Esophagus muscularis mucosa (tissue), 4 donors: Measurements from ENCODE around the gene SAP25. TPM values are rescaled to one million over a fixed set of nuclear protein-coding genes. Genes with fewer than 3 reads are reported as not detected.

Experiments
- DNase-seq: peaks from one replicate; pipeline ENCODE4 v3.0.0-alpha.2; 2017; ENCODE audit errors: extremely low spot score
- H3K27ac ChIP-seq, 4 donors: fragments of 200-600 bp; sonication (generic); replicated peaks in 1 of 4; 1 replicate in 3 of 4; 2 replicates in 1 of 4; pipeline ENCODE4 v1.5.1; 2016 to 2019; ENCODE audit warnings: mild to moderate bottlenecking in 1 of 4
- H3K27me3 ChIP-seq, 4 donors: fragments of 200-600 bp; sonication (generic); one replicate each; pipeline versions ENCODE4 v1.5.1 to v1.6.0; 2016 to 2019
- H3K36me3 ChIP-seq, 4 donors: fragments of 200-600 bp; sonication (generic); one replicate each; pipeline ENCODE4 v1.5.1; 2016 to 2019
- H3K4me1 ChIP-seq, 4 donors: fragments of 200-600 bp; sonication (generic); one replicate each; pipeline ENCODE4 v1.5.1; 2016 to 2019
- H3K4me3 ChIP-seq, 4 donors: fragments of 200-600 bp; sonication (generic); 1 replicate in 2 of 4; 2 replicates in 2 of 4; pipeline ENCODE4 v1.5.1; 2016 to 2019; ENCODE audit warnings: mild to moderate bottlenecking in 4 of 4, moderate library complexity in 1 of 4
- H3K9me3 ChIP-seq, 4 donors: fragments of 200-600 bp; sonication (generic); 1 replicate in 3 of 4; 2 replicates in 1 of 4; pipeline ENCODE4 v1.5.1; 2016 to 2019
- EP300 ChIP-seq: sonication (generic); formaldehyde crosslinking; IDR thresholded peaks from one replicate; pipeline ENCODE4 v1.6.1; 2017; ENCODE audit warnings: antibody characterized with exemption
- POLR2A ChIP-seq: fragments of 450-650 bp; IDR thresholded peaks from one replicate; pipeline ENCODE4 v1.6.1; 2017; ENCODE audit warnings: antibody characterized with exemption, moderate library complexity, mild to moderate bottlenecking, low read depth
- POLR2AphosphoS5 ChIP-seq, 2 donors: sonication (generic); formaldehyde crosslinking; IDR thresholded peaks; one replicate each; pipeline ENCODE4 v1.6.1; 2017; ENCODE audit warnings: antibody characterized with exemption in 2 of 2
- WGBS: methylation state at CpG from one replicate; pipeline ENCODE4 v1.1.5; 2018; 5-methylcytosine and 5-hydroxymethylcytosine counted together
- intact Hi-C: fragments of 100-400 bp; cut with DNase I; formaldehyde crosslinking; loops from one replicate; pipeline ENCODE4 v1.15.1; 2023
- total RNA-seq, 4 donors: library from RNA; depleted of rRNA; stranded (reverse); fragments of >200 nt; gene quantifications; one replicate each; pipeline versions ENCODE4 v1.1.0 to v1.2.1, GENCODE V29; 2016
- TF ChIP-seq, protein P1 (sequence below), 3 experiments: fragments of 200-600 bp in 2 of 3; fragments of 450-650 bp in 1 of 3; sonication (generic) in 2 of 3; IDR thresholded peaks; one replicate each; pipeline ENCODE4 v1.5.1; 2017 to 2019; ENCODE audit warnings: antibody characterized with exemption in 3 of 3, mild to moderate bottlenecking in 2 of 3, moderate library complexity in 1 of 3

SAP25 gene
- total RNA-seq, 4 donors from 2014 or later = 0.83 to 0.92 TPM; not detected in 2

DNA sequence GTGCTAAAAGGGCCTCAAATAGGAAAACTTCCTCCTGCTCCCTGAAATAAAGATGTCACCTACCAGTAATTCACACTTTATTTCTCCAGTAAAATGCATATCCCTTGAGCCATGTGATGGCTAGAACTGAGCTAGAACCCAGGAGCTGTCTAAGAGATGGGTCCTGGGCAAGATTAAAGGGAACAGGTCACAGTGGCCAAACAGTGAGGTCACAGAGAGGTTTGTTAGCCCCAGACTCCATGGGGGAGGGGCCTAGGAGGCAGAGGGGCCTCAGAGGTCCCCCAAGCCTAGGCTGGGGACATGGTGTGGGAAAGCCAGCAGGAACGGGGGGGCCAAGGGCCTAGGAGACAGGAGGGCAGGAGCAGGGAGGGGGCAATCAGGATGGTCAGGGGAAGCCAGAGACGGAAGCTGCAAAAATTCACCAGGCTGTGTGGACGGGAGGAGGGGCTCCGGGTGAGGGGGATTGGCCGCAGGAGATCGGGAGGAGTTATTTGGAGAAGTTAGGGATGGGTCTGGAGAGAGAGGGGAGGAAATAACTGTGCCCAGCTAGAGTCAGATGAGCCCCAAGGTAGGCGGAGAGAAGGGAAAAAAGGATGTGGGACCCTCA lies 15.7 kb upstream of the SAP25 start:
- intact Hi-C loops = no loop called here
- 46% methylated on average over 7 of the region's 7 CpGs for WGBS

DNA sequence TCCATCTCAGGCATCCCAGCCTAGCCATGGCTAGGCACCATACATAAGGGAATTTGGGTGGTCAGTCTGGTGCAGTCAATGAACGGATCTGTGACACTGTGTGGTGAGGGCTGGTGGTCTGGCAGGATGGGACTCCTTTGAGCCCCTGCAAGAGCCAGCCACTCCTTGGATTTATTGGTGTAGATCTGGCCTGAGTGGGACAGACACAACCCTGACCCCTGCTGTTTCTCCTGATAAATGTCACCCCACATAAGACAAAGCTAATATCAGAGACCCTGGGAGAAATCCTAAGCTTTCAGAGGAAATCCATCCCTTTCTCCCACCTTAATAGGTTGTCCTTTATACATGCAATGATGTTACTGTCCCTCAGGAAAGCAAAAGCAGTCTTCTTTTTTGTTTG lies 14.7 kb upstream of the SAP25 start:
- Histone ChIP-seq H3K36me3 (peaks cover 0 to under 1% (median 0%) of the 10 kb centered on the region in 4 donors), H3K9me3 (no peaks in the 10 kb centered on the region), H3K4me3 (no peak overlapping the region), H3K4me1 (peaks cover 27 to 46% (median 33%) of the 10 kb centered on the region in 4 donors), H3K27ac (no peak overlapping the region), H3K27me3 (peaks cover 0 to 19% (median 0%) of the 10 kb centered on the region in 4 donors)
- DNase-seq = no peak
- 100% methylated on average over 1 of the region's 1 CpG for WGBS
- intact Hi-C loops = no loop called here
- TF ChIP-seq, protein P1, sequence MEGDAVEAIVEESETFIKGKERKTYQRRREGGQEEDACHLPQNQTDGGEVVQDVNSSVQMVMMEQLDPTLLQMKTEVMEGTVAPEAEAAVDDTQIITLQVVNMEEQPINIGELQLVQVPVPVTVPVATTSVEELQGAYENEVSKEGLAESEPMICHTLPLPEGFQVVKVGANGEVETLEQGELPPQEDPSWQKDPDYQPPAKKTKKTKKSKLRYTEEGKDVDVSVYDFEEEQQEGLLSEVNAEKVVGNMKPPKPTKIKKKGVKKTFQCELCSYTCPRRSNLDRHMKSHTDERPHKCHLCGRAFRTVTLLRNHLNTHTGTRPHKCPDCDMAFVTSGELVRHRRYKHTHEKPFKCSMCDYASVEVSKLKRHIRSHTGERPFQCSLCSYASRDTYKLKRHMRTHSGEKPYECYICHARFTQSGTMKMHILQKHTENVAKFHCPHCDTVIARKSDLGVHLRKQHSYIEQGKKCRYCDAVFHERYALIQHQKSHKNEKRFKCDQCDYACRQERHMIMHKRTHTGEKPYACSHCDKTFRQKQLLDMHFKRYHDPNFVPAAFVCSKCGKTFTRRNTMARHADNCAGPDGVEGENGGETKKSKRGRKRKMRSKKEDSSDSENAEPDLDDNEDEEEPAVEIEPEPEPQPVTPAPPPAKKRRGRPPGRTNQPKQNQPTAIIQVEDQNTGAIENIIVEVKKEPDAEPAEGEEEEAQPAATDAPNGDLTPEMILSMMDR (IDR thresholded peaks at IDR 0.05) = peak in 2 of 3 experiments; percentile 18 to 31
- no peak for TF ChIP-seq POLR2A

More for the DNA sequence above, 15.7 kb upstream of the SAP25 start:
- peak overlapping the region in 3 of 4 donors; percentile 15 to 60 (median 31) for H3K27ac ChIP-seq
- peaks cover 17 to 36% (median 23%) of the 10 kb centered on the region in 4 donors for H3K4me1 ChIP-seq
- H3K9me3 ChIP-seq = no peaks in the 10 kb centered on the region
- no peak for DNase-seq
- peaks cover 0 to 19% (median 0%) of the 10 kb centered on the region in 4 donors for H3K27me3 ChIP-seq
- TF ChIP-seq EP300 (no peak), POLR2AphosphoS5 (IDR thresholded peaks at IDR 0.05) (no peak), POLR2A (no peak)
- TF ChIP-seq, protein P1 (IDR thresholded peaks at IDR 0.05) = no peak
- H3K36me3 ChIP-seq = no peaks in the 10 kb centered on the region
- peak overlapping the region in 3 of 4 donors; percentile 9 to 27 (median 25) for H3K4me3 ChIP-seq

DNA sequence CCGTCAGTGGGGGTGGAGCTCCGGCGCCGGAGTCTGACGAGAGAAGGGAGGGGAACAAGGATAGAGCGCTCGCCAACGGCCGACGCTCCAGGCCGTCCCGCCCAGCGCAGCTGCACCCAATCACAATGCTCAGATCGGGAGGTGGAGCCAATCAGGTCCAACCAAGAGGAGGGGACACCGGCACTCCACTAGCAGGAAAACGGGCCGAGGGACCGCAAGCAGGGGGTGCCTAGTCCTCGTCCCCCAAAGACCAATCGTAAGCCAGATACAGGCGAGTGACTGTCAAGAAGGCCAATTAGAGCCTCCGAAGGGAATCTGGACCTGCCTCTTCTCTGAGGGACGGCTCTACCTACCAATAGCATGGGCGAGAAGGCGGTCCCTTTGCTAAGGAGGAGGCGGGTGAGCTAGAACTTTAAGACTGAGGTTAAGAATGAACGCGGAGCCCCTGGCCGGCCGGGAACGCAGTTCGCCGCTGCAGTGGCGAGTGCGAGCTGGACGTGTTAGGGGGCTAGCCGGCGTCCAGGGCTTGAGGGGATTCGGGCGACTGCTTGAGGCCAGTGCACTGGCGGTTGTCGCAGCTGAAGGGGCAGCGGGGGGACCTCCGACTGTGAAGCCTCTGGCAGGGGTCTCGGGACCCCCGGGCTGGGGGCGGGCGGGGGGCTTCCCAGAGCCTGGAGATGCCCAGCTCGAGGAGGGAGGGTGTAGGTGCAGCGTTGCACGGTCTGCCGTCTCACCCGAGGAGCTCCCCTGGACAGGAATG lies 12.7 kb upstream of the SAP25 start, which contains the start of gene FBXO24:
TSS of gene FBXO24 (plus strand) at position 63 of the 760 bp plus-strand sequence. CDS start at position 361, 298 bp downstream.
- H3K4me1 ChIP-seq = peaks cover 36 to 63% (median 49%) of the 10 kb centered on the region in 4 donors
- intact Hi-C loops = loop anchor here (2.0 kb wide), 1 partner anchor 16 kb away; the partner anchor contains the start of gene PCOLCE
- TF ChIP-seq EP300 (no peak), POLR2A (no peak), POLR2AphosphoS5 (IDR thresholded peaks at IDR 0.05) (no peak)
- TF ChIP-seq, protein P1 (IDR thresholded peaks at IDR 0.05) = no peak

DNA sequence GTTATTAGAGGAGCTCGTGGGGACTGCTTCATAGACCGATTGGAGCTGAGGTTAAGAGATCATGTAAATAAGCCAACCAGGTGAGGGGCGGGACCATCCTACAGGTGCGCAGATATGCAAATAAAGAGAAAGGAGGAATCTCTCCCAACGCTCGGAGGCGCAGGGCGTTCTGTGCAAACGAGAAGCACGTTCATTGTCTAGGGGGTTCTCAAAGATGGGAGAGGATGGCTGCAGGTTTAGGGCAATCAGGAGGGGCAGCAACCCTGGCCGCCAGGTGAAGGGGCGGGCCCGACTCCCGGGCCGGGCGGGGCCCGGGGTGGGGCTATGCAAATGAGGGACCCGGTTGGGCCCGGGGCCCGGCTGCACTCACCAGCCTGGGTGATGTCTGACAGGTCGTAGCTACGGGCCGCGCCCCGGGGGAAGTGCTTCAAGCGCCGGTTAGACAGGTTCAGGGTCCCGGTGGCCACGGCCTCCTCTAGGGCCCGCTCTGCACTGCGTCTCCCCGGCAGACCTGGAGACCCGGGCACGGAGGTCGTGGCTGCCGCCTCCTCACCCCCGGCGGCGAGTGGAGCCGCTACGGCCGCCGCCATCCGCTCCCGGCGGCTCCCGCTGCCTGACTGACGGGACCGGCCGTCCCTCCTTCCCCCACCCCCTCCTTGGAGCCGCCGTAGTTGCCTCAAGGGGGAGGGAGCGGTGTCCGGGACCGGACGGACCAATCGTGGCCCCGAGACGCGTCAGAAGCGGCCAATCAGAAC lies 12.0 kb upstream of the SAP25 start, which contains the start of gene LRCH4:
TSS of gene LRCH4 (minus strand) at position 619 of the 755 bp plus-strand sequence. CDS start at position 590, 29 bp downstream.
- WGBS = 0% methylated on average over 14 of the region's 61 CpGs
- DNase-seq = no peak
- Histone ChIP-seq H3K4me1 (peaks cover 36 to 61% (median 49%) of the 10 kb centered on the region in 4 donors), H3K36me3 (peaks cover 17 to 25% (median 20%) of the 10 kb centered on the region in 4 donors), H3K4me3 (peak within 1 kb of the TSS; percentile 87 to 100 (median 94)), H3K27me3 (peaks cover 0 to 8% (median 0%) of the 10 kb centered on the region in 4 donors), H3K9me3 (no peaks in the 10 kb centered on the region), H3K27ac (peak within 1 kb of the TSS; percentile 90 to 96 (median 94))
- intact Hi-C loops = loop anchor here (2.0 kb wide), 1 partner anchor 17 kb away; the partner anchor contains the start of gene PCOLCE
- TF ChIP-seq EP300 (no peak), POLR2AphosphoS5 (IDR thresholded peaks at IDR 0.05) (peak; percentile 97 to 100), POLR2A (peak; percentile 98)

More for the DNA sequence above, 12.7 kb upstream of the SAP25 start, which contains the start of gene FBXO24:
- H3K36me3 ChIP-seq = peaks cover 9 to 17% (median 13%) of the 10 kb centered on the region in 4 donors
- peak within 1 kb of the TSS; percentile 87 to 100 (median 94) for H3K4me3 ChIP-seq
- peaks cover 0 to 14% (median 0%) of the 10 kb centered on the region in 4 donors for H3K27me3 ChIP-seq
- peak; percentile 100 for DNase-seq
- H3K27ac ChIP-seq = peak within 1 kb of the TSS; percentile 90 to 96 (median 94)
- H3K9me3 ChIP-seq = no peaks in the 10 kb centered on the region
- 0% methylated on average over 13 of the region's 53 CpGs for WGBS
